ENCODE measurements around the gene ESRRG. TPM values are rescaled to one million over a fixed set of nuclear protein-coding genes. Genes with fewer than 3 reads are reported as not detected.

ESRRG gene
- total and polyA plus RNA-seq, 4 donors: 0.19 to 4.5 (median 1.3) TPM

DNA sequence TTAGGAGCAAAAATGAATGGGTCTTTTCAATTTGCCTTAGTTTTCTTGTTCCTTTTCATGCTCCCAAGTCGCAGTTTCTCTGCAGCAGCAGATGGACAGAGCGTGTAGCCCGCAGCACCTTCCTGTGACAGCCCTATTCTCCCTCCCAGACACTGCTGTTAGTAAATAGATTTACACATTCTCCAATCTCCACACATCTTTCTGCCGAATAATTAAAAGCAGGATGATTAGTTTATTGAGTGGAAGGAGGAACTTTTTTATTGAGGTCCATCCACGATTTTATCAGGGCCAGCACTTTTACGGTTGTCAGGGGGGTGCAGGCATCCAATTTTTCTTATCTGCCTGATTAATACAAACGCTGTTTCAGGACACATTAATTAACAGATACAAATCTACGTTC lies 201.8 kb downstream of the ESRRG start:
- Histone ChIP-seq H3K36me3 (ENCODE audit: control insufficient read depth in 4 of 4, insufficient read depth in 4 of 4, low read length in 4 of 4) (no peaks in the 10 kb centered on the region), H3K27me3 (ENCODE audit: control insufficient read depth in 3 of 3, insufficient read depth in 3 of 3, low read length in 2 of 3) (no peaks in the 10 kb centered on the region), H3K4me3 (no peak overlapping the region), H3K4me1 (ENCODE audit: control insufficient read depth in 5 of 5, insufficient read depth in 5 of 5, low read length in 5 of 5) (peaks cover 0 to 10% (median 5%) of the 10 kb centered on the region in 5 donors), H3K27ac (ENCODE audit: low read depth in 1 of 2, low read length in 1 of 2) (no peak overlapping the region), H3K9ac (ENCODE audit: insufficient read depth in 1 of 2, low read length in 2 of 2) (no peak overlapping the region), H3K9me3 (ENCODE audit: control insufficient read depth in 4 of 4, insufficient read depth in 3 of 4, low read length in 3 of 4) (no peaks in the 10 kb centered on the region)
- TF ChIP-seq CTCF (IDR thresholded peaks at IDR 0.05; ENCODE audit: control extremely low read depth, extremely low read depth): no peak
- DNase-seq (no peak), ATAC-seq (ENCODE audit: insufficient read depth, low FRiP score) (no peak)
- 83 to 88% methylated on average over 8 of the region's 8 CpGs for WGBS, 2 donors

DNA sequence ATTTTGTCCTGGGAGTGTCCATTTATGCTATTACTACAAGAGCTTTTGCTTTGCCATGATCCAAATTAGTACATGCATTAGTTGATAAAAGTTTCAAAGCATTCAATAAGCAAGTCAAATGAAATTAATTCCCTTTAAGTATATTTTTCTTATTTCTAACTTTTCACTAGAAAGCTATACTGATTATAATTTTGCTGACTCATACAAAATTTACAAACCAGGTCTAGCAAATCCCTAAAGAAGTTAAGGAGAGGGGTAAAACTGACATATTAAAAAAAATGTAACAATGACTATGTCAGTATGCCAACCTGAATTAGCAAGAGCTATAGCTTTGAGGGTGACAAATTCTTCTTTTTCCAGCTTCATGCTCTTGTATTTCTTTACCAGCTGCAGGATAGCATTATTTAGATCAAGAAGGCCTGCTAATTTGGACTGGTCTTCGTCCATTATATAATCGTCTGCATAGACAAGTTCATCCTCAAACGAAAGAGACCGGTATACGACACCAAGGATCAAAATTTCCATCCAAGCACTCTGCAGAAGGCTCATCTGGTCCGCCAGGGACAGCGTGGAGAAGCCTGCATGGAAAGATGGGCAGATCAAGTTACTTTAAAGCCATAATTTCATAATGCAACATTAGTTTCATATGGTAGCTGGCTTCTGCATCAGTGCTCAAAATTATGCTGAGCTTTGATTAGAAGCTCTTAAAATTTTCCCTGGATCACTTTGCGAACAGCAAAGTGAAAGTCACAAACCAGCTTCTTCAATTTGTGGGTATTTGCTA lies 204.2 kb downstream of the ESRRG start:
- H3K4me3 ChIP-seq: no peak overlapping the region
- no peaks in the 10 kb centered on the region for H3K9me3 ChIP-seq (ENCODE audit: control insufficient read depth in 4 of 4, insufficient read depth in 3 of 4, low read length in 3 of 4)
- H3K36me3 ChIP-seq (ENCODE audit: control insufficient read depth in 4 of 4, insufficient read depth in 4 of 4, low read length in 4 of 4): no peaks in the 10 kb centered on the region
- DNase-seq (no peak), ATAC-seq (ENCODE audit: insufficient read depth, low FRiP score) (no peak)
- no peak for TF ChIP-seq CTCF (IDR thresholded peaks at IDR 0.05; ENCODE audit: control extremely low read depth, extremely low read depth)
- 84 to 88% methylated on average over 8 of the region's 8 CpGs for WGBS, 2 donors
- H3K9ac ChIP-seq (ENCODE audit: insufficient read depth in 1 of 2, low read length in 2 of 2): no peak overlapping the region
- no peaks in the 10 kb centered on the region for H3K27me3 ChIP-seq (ENCODE audit: control insufficient read depth in 3 of 3, insufficient read depth in 3 of 3, low read length in 2 of 3)
- peaks cover 0 to 5% (median 5%) of the 10 kb centered on the region in 5 donors for H3K4me1 ChIP-seq (ENCODE audit: control insufficient read depth in 5 of 5, insufficient read depth in 5 of 5, low read length in 5 of 5)
- no peak overlapping the region for H3K27ac ChIP-seq (ENCODE audit: low read depth in 1 of 2, low read length in 1 of 2)

DNA sequence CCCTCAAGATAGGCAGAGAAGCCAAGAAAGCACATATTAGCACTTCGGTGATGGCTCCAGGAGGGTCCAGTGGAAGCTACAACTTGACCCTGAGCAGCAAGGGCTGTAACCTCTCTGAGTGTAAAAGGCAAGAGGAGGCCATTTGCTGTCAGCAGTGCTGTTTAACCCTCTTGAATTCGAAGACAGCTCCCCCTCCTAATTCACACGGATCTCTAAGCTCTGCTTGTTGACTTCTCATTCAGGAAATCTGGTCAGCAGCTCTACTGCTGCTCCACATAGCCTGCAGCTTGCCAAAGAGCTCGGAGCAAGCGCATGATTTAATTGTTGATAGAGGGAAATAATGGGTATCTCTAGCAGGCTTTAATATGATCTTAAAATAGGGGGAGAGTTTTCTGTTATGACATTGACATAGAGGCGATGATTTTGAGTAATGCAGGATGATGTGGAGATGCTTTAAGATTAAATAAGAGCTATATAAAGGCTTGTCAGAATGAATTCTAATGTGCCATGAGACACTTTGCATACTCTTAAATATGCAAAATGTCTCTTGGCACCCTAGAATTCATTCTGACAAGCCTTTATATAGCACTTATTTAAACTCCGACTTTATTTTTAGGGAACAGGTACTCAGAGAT lies 220.6 kb downstream of the ESRRG start:
- Histone ChIP-seq H3K4me3 (no peak overlapping the region), H3K9ac (ENCODE audit: insufficient read depth in 1 of 2, low read length in 2 of 2) (no peak overlapping the region), H3K36me3 (ENCODE audit: control insufficient read depth in 4 of 4, insufficient read depth in 4 of 4, low read length in 4 of 4) (peaks cover 0 to 8% (median 0%) of the 10 kb centered on the region in 4 donors), H3K27ac (ENCODE audit: low read depth in 1 of 2, low read length in 1 of 2) (no peak overlapping the region), H3K9me3 (ENCODE audit: control insufficient read depth in 4 of 4, insufficient read depth in 3 of 4, low read length in 3 of 4) (no peaks in the 10 kb centered on the region), H3K4me1 (ENCODE audit: control insufficient read depth in 5 of 5, insufficient read depth in 5 of 5, low read length in 5 of 5) (no peaks in the 10 kb centered on the region), H3K27me3 (ENCODE audit: control insufficient read depth in 3 of 3, insufficient read depth in 3 of 3, low read length in 2 of 3) (no peaks in the 10 kb centered on the region)
- 50 to 55% methylated on average over 7 of the region's 7 CpGs for WGBS, 2 donors
- ATAC-seq (ENCODE audit: insufficient read depth, low FRiP score) (no peak), DNase-seq (peak in 2 of 3 donors; percentile 10 to 38)
- TF ChIP-seq CTCF (IDR thresholded peaks at IDR 0.05; ENCODE audit: control extremely low read depth, extremely low read depth): no peak

All from lung (tissue), 12 donors.